ENCODE results near the gene KRI1.

Gene KRI1

DNA sequence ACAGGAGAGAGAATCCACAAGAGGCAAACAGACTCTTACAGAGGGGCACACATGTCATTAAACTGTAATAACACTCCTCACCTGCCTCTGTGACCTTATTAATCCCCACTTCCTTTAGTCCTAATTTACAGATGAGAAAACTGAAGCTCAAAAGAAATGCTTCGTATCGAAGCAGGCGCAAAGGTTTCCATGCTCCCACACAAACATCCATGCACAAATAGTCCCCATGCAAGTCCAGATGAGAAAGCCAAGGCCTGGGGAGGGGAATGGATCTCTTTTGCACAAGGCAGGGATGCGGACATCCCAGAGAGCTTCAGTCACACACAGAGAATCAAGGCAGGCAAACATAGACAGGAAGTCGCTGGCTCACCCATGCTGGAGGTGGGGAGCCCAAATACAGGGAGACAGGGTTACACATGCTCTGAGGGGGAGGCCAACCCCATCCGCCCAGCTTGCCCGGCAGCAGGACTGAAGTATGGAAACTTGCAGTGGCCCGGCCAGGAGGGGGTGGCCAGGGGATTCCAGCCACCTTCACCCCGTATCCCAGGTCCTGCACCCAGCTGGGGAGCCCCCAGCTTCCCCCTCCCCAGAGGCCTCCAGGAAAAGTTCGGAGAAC, 49.0 kb downstream of the KRI1 start:
- DNase-seq, result no peak

DNA sequence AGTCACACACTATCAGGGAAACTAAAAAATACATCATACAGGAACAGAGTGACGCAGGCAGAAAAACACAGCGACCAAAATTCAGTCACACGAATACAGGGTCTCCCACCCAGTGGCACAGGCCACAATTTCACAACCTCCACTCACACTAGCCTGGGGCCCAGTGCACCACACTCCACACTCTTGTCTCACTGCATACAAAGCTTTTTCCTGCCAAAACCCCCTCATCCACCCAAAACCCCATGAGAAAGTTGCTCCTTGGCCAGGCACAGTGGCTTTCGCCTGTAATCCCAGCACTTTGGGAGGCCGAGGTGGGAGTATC, 49.8 kb downstream of the KRI1 start:
- DNase-seq, result no peak

DNA sequence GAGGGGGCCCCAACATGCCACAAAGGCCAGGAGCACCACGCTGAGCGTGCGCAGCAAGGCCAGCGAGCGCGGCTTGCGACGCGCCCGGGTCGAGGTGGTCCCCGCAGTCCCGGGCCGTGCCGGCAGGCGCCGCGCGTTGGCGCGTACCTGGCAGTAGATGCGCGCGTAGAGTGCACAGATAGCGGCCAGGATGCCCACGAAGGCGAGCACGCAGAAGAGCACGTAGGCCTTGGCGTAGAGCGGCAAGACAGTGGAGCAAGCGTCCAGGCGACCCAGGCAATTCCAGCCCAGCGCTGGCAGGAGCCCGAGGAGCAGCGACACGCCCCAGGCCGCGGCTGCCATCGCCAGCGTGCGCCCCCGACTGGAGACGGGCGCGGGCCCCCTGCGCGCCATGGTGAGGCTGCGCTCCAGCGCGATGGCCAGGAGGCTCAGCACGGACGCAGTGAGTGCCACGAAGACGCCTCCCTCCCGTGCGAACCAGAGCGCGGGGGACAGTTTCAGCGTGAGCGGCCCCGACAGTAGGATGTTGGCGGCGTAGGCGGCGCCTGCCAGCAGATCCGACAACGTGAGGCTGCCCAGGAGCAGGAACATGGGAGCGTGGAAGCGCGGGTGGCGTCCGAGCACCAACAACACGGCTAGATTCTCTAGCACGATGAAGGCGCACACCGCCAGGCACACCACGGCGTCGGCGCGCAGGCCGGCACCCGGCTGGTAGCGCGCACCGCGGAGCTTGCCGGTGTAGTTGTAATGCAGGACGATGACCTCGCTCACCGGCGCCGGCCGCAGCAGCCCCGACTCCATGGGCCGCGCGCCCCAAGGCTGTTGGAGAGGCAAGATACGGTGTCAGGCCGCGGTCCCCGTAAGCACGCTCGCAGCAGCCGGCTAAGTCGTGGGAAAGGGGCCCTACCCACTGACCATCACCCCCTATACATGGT, 51.3 kb downstream of the KRI1 start:
- peak; percentile 43 for DNase-seq

DNA sequence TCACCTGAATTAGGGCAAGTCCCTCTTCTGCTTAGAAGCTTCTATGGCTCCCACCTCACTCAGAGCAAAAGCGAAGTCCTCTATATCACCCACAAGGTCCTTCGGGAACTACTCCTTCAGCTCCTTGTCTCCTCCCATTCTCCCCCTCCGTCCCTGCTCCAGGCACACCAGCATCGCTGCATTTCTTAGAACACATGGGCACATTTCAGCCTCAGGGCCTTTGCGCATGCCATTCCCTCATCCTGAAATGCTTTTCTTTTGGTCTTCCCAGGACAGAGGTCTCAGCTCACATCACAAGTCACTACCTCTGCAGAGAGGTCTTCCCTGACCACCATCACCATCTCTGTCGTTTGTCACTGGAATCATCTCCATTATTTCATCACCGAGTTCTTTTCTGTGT, 52.6 kb downstream of the KRI1 start:
- no peak for DNase-seq

- peak; percentile 60 for DNase-seq
Measured at GRCh38 chr19:10510301-10510802, 55.5 kb downstream of the KRI1 start.

GRCh38 chr19:10508707-10509106, 57.1 kb downstream of the KRI1 start:
- DNase-seq, result no peak

GRCh38 chr19:10508036-10508435, 57.8 kb downstream of the KRI1 start:
- no peak for DNase-seq

DNA sequence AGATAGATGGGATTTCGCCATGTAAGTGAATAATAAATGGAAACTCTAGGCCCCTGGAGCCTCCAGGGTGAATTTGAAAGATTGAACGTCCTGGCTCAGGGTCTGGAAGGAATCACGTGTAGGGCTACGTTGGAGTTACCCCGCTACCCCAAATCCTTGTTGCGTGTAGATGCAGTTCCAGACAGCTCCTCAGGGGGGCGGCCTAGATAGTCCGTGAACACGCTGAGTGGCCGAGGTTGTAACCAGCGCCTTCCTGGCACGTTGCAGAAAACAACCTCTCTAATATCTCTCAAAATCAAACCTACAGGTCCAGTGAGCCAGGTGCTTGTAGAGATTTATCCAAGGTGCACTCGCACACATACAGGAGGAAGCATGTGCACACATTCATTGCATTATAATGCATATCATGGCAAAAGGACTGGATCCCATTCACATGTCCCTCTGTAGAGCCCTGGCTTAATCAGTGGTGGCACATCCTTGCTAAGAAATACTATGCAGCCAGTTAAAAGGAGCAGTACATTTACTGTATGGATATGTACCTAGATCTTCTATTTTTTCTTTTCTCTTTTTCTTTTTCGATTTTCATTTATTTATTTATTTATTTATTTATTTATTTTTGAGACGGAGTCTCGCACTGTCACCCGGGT, 60.1 kb downstream of the KRI1 start:
- DNase-seq, result peak; percentile 83

All from activated CD4-positive, alpha-beta T cell treated with anti-CD3 and anti-CD28 coated beads, Interleukin-2, amount 50 U/mL, for 1 hour (primary cell).